GM12878 (cell line): ENCODE measurements around the gene SHC2. TPM values are rescaled to one million over a fixed set of nuclear protein-coding genes. Genes with fewer than 3 reads are reported as not detected.

ENCODE experiments used
- ATAC-seq: fragments of 200-7000 bp; cut with Tn5 transposase; 3 replicates; pipeline ENCODE4 v1.9.1; 2020; ENCODE audit warnings: mild to moderate bottlenecking, moderate library complexity
- BruUV-seq: library from RNA; stranded (reverse); fragments of 400-500 nt; replicated peaks from 2 replicates; lab custom pipeline; 2021; lab: Mats Ljungman, UMichigan
- CTCF ChIA-PET: fragments of 300-600 bp; sonication (Branson Sonifier 250); formaldehyde crosslinking; extraction: SDS; loops from one replicate; lab custom pipeline; 2021; ENCODE audit warnings: inconsistent platforms; lab: Yijun Ruan, JAX
- POLR2A ChIA-PET: fragments of 350-600 bp; formaldehyde crosslinking; extraction: SDS; loops from one replicate; lab custom pipeline; 2021; ENCODE audit warnings: inconsistent platforms; lab: Charles Lee
- RAD21 ChIA-PET: fragments of 300-600 bp; sonication (Branson Sonifier 250); formaldehyde crosslinking; loops from one replicate; lab custom pipeline; 2023; ENCODE audit warnings: antibody characterized with exemption; ENCODE audit not compliant: unreplicated experiment; lab: Charles Lee
- SMC1A ChIA-PET: fragments of 300-600 bp; sonication (Branson Sonifier 250); formaldehyde crosslinking; loops from one replicate; lab custom pipeline; 2023; ENCODE audit not compliant: unreplicated experiment, uncharacterized antibody; lab: Charles Lee
- DNase-seq: peaks from one replicate; pipeline ENCODE4 v3.0.0-alpha.2; 2011; ENCODE audit warnings: low read depth, low spot score
- FAIRE-seq: peaks from 3 replicates; lab custom pipeline; 2011; peaks lifted over from hg19 to GRCh38; lab: Jason Lieb, UNC
- H2AFZ ChIP-seq: 2 replicates; pipeline ENCODE4 v1.6.0; 2011; ENCODE audit warnings: low read depth, low read length, control low read depth; ENCODE audit not compliant: control insufficient read depth
- H3K27ac ChIP-seq: 2 replicates; pipeline ENCODE4 v1.5.1; 2011; ENCODE audit warnings: control low read depth; ENCODE audit not compliant: control insufficient read depth, insufficient read depth
- H3K27me3 ChIP-seq, 2 experiments: replicated peaks in 1 of 2; 2 replicates each; pipeline versions ENCODE4 v1.6.0 to v1.6.1; 2011; ENCODE audit warnings: low read length in 1 of 2; ENCODE audit not compliant: control insufficient read depth in 2 of 2, insufficient read depth in 2 of 2
- H3K36me3 ChIP-seq, 2 experiments: 2 replicates each; pipeline ENCODE4 v1.5.1; 2011; ENCODE audit warnings: low read length in 1 of 2; ENCODE audit not compliant: control insufficient read depth in 2 of 2, insufficient read depth in 2 of 2
- H3K4me1 ChIP-seq: 2 replicates; pipeline ENCODE4 v1.6.1; 2011; ENCODE audit warnings: mild to moderate bottlenecking, low read length, moderate library complexity, mixed read lengths; ENCODE audit not compliant: control insufficient read depth, insufficient read depth
- H3K4me2 ChIP-seq: 2 replicates; pipeline ENCODE4 v1.6.0; 2011; ENCODE audit warnings: control low read depth; ENCODE audit not compliant: control insufficient read depth, insufficient read depth
- H3K4me3 ChIP-seq: fragments of 200-600 bp; sonication (generic); 2 replicates; pipeline ENCODE4 v1.5.1; 2016
- H3K79me2 ChIP-seq: 2 replicates; pipeline ENCODE4 v1.6.0; 2011; ENCODE audit warnings: low read length; ENCODE audit not compliant: control insufficient read depth, insufficient read depth
- H3K9ac ChIP-seq: 2 replicates; pipeline ENCODE4 v1.8.0; 2011; ENCODE audit warnings: low read length, control low read depth, mixed read lengths; ENCODE audit not compliant: control insufficient read depth, insufficient read depth
- H3K9me3 ChIP-seq: replicated peaks from 3 replicates; pipeline ENCODE4 v1.5.1; 2011; ENCODE audit warnings: mild to moderate bottlenecking, low read length; ENCODE audit not compliant: control insufficient read depth, insufficient read depth
- H4K20me1 ChIP-seq: 2 replicates; pipeline ENCODE4 v1.6.0; 2011; ENCODE audit not compliant: control insufficient read depth, insufficient read depth
- ATF7 ChIP-seq: fragments of 450-650 bp; IDR thresholded peaks from 2 replicates; pipeline ENCODE4 v1.6.1; 2016; ENCODE audit warnings: low read depth, mild to moderate bottlenecking
- ETV6 ChIP-seq, 2 experiments: fragments of 450-650 bp in 1 of 2; IDR thresholded peaks in 1 of 2; conservative IDR thresholded peaks in 1 of 2; 2 replicates each; pipeline ENCODE4 v1.6.1; 2014; ENCODE audit warnings: antibody characterized with exemption in 1 of 2, borderline replicate concordance in 1 of 2, low read depth in 1 of 2, mild to moderate bottlenecking in 1 of 2, moderate library complexity in 1 of 2
- FOXK2 ChIP-seq: fragments of 450-650 bp; IDR thresholded peaks from 2 replicates; pipeline ENCODE4 v1.6.1; 2017; ENCODE audit warnings: mild to moderate bottlenecking, moderate library complexity
- HDGF ChIP-seq: fragments of 450-650 bp; IDR thresholded peaks from 2 replicates; pipeline ENCODE4 v1.6.1; 2016; ENCODE audit warnings: antibody characterized with exemption
- IRF4 ChIP-seq: IDR thresholded peaks from 2 replicates; pipeline ENCODE4 v1.6.1; 2011; ENCODE audit warnings: low read depth, low read length
- MAX ChIP-seq: IDR thresholded peaks from 2 replicates; pipeline ENCODE4 v1.6.1; 2012; ENCODE audit warnings: low read depth, low read length, improper control_type of control experiment
- MEF2B ChIP-seq: fragments of 450-650 bp; IDR thresholded peaks from 2 replicates; pipeline ENCODE4 v1.6.1; 2018; ENCODE audit warnings: mild to moderate bottlenecking, moderate library complexity; ENCODE audit not compliant: partially characterized antibody, poor library complexity, severe bottlenecking
- MLLT1 ChIP-seq: fragments of 450-650 bp; IDR thresholded peaks from 2 replicates; pipeline ENCODE4 v1.6.1; 2016; ENCODE audit warnings: mild to moderate bottlenecking
- MYB ChIP-seq: fragments of 150-350 bp; IDR thresholded peaks from 2 replicates; pipeline ENCODE4 v1.6.1; 2014; ENCODE audit warnings: mild to moderate bottlenecking, low read depth, low read length, borderline replicate concordance
- NBN ChIP-seq: fragments of 450-650 bp; IDR thresholded peaks from 2 replicates; pipeline ENCODE4 v1.6.1; 2016
- RAD21 ChIP-seq: IDR thresholded peaks from 2 replicates; pipeline ENCODE4 v1.6.1; 2011; ENCODE audit warnings: mild to moderate bottlenecking, low read depth, low read length, moderate library complexity; ENCODE audit not compliant: insufficient read depth
- SIN3A ChIP-seq: IDR thresholded peaks from 2 replicates; pipeline ENCODE4 v1.6.1; 2012; ENCODE audit warnings: low read depth, low read length, improper control_type of control experiment
- SMAD5 ChIP-seq: IDR thresholded peaks from 2 replicates; pipeline ENCODE4 v1.6.1; 2016; ENCODE audit warnings: antibody characterized with exemption, low read depth
- SMARCA5 ChIP-seq: fragments of 450-650 bp; IDR thresholded peaks from 2 replicates; pipeline ENCODE4 v1.6.1; 2017; ENCODE audit warnings: mild to moderate bottlenecking
- ZBTB33 ChIP-seq: fragments of 450-650 bp; IDR thresholded peaks from 2 replicates; pipeline ENCODE4 v1.6.1; 2017; ENCODE audit warnings: mild to moderate bottlenecking
- ZNF207 ChIP-seq: fragments of 450-650 bp; IDR thresholded peaks from 2 replicates; pipeline ENCODE4 v1.6.1; 2014; ENCODE audit warnings: antibody characterized with exemption, mild to moderate bottlenecking, borderline replicate concordance
- ZNF622 ChIP-seq: fragments of 450-650 bp; IDR thresholded peaks from 2 replicates; pipeline ENCODE4 v1.6.1; 2017; ENCODE audit warnings: mild to moderate bottlenecking, inconsistent platforms
- WGBS: methylation state at CpG from one replicate; pipeline ENCODE4 v1.1.6; 2016; ENCODE audit warnings: low lambda C conversion rate; ENCODE audit not compliant: insufficient replicate concordance, insufficient coverage; ENCODE audit errors: missing lambda C conversion rate; 5-methylcytosine and 5-hydroxymethylcytosine counted together
- in situ Hi-C: fragments of 300-500 bp; cut with MboI; formaldehyde crosslinking; loops from 9 replicates; pipeline ENCODE4 v1.14.3; 2018; ENCODE audit warnings: mixed read lengths
- intact Hi-C: fragments of 100-400 bp; cut with micrococcal nuclease; formaldehyde crosslinking; loops from one replicate; pipeline ENCODE4 v1.14.2; 2022; ENCODE audit not compliant: unreplicated experiment
- polyA plus RNA-seq, 11 experiments: library from polyadenylated mRNA; depleted of rRNA in 4 of 11; unstranded in 6 of 11; stranded (reverse) in 5 of 11; fragments of >200 nt; fragmentation: Nextera tagmentation in 4 of 11; fragmentation: Illumina TruSeq in 1 of 11; extraction: Ambion mirVana in 4 of 11; extraction: Trizol in 1 of 11; gene quantifications; 1 replicate in 1 of 11; 2 replicates in 10 of 11; pipeline versions ENCODE4 v1.2.1 to v1.2.3, GENCODE V29; 2011 to 2016; ENCODE audit warnings: inconsistent platforms in 2 of 11, missing spikeins in 2 of 11, low read depth in 1 of 11
- total RNA-seq, 4 experiments: library from RNA; depleted of rRNA in 3 of 4; stranded (reverse); fragments of >200 nt in 3 of 4; fragmentation: Illumina TruSeq in 1 of 4; extraction: Trizol in 1 of 4; gene quantifications; 2 replicates each; pipeline versions ENCODE4 v1.2.1 to v1.2.3, GENCODE V29; 2013 to 2021

Gene SHC2
- total and polyA plus RNA-seq, 10 of the 15 experiments (the other 5 are each of a cell fraction or from before 2014, with no cell fraction given): 0.08 TPM; not detected in 9

- Histone ChIP-seq H3K27ac (no peak overlapping the region), H3K4me1 (no peaks in the 10 kb centered on the region), H4K20me1 (no peaks in the 10 kb centered on the region), H3K9ac (no peak overlapping the region), H3K27me3 (no peaks in the 10 kb centered on the region), H3K36me3 (no peaks in the 10 kb centered on the region), H3K79me2 (no peaks in the 10 kb centered on the region), H2AFZ (no peak overlapping the region), H3K4me3 (no peak overlapping the region), H3K9me3 (no peaks in the 10 kb centered on the region; the same call in 2 of the 3 replicates), H3K4me2 (no peak overlapping the region)
- ATAC-seq: no peak
- TF ChIP-seq SMAD5 (no peak), MYB (no peak), HDGF (no peak), ZNF622 (no peak), RAD21 (no peak), FOXK2 (no peak), MEF2B (no peak), MLLT1 (no peak), ZNF207 (no peak), ETV6 (conservative IDR thresholded peaks at IDR 0.05 in 1 of 2, IDR thresholded peaks at IDR 0.05 in 1 of 2; ENCODE audit: borderline replicate concordance in 1 of 2, low read depth in 1 of 2) (no peak), IRF4 (no peak), ZBTB33 (no peak), SMARCA5 (no peak), SIN3A (no peak), MAX (no peak), NBN (no peak), ATF7 (no peak)
- 36% methylated on average over 10 of the region's 15 CpGs for WGBS
- ChIA-PET RAD21 (no interaction called here), CTCF (no interaction called here), SMC1A (no interaction called here), POLR2A (no interaction called here)
- no peak for FAIRE-seq
- intact Hi-C loops: no loop called here
- in situ Hi-C loops: no loop called here
- no peak for DNase-seq
- no TSS peak for BruUV-seq
Measured at GRCh38 chr19:484494-484893, 23.7 kb upstream of the SHC2 start.
